Activated CD8-positive, alpha-beta memory T cell treated with anti-CD3 and anti-CD28 coated beads, Interleukin-2, amount 50 U/mL, for 4 hours (primary cell): ENCODE measurements around the gene ATP1A2.

Experiments used
- DNase-seq: peaks from one replicate; pipeline ENCODE4 v3.0.0-alpha.2; 2020

Gene ATP1A2

GRCh38 chr1:160085686-160086455 lies 29.7 kb upstream of the ATP1A2 start:
- DNase-seq, result peak; percentile 81

DNA sequence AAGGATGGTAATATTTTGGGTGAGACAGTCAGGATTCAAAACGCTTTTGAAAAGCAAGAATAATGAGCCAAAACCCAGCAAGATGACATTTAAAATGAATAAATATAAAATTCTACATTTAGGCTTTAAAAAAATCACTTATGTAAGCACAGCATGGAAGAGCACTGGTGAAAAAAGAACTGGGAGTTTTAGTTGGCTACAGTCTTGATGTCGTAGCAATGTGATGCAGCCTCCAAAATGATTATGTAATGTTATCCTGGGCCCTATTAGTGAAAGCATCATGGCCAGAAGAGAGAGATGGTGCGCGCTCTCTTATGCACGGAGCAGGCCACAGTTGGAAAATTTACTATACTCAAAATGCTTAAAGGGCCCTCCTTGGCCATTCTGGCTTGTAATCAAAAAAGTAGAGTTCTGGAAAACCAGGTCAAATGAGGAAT lies 29.1 kb upstream of the ATP1A2 start:
- DNase-seq, result no peak

- DNase-seq, result no peak
Measured at GRCh38 chr1:160087118-160087662, 28.4 kb upstream of the ATP1A2 start.

DNA sequence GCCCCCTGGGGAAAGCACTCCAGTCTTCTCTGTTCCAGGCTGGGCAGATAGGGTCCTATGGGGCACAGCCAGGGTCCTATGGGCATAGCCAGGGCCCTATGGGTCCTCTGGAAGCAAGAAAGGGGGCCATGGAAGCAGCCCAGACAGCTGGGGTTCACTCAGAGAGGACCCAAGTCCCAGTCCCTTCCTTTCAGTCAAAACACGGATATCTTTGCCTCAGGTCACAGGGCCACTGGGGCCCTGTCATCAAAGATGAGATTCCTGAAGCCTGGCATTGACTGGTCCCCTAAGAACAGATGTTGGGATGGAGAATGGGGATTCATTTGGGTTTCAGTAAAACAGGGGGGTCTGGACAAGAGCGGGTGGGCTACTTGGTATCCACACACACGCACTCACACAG lies 25.7 kb upstream of the ATP1A2 start:
- no peak for DNase-seq

DNA sequence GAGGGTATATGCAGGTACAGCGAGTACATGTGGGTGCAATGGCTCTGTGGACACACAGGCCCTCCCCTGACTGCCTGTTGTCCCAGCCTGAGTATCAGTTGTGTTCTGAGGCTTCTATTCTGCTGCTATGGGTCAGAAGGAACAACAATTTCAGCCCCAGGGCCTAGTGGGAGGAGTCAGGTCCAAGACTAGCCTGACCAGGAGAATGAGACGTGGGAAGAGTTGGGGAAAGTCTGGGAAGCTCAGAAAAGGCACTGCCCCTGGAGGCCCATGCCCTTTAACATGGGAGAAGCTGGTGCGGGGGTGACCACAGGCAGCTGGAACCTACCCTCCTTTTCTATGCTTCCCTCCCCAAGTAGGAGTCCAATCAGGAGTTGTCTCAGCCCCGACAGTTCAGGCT lies 24.8 kb upstream of the ATP1A2 start:
- no peak for DNase-seq

DNA sequence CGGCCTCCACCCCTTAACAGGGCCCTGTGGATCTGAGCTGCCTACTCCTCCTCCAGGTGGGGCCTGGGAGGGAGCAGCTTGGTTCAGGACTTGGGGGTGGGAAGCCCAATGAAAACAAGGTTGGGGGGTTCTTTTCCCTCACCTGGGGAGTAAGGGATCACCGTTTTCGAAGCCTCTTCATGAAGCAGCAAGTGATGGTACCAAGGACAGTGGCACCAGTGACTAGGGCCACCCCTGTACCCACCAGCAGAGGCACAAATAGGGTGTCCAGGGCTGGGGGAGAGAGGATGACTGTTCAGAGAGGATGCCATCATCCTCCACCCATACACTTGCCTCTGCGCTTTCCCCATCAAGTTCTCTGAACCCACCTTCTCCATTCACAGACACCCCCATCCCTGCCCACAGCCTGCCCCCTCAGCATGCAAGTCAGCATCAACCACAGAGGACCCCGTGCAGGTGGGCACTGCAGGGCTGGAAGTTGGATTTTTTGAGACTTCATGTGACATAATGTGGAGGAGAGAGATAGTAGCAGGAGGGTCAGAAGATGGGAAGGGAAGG lies 23.8 kb upstream of the ATP1A2 start:
- no peak for DNase-seq

- no peak for DNase-seq
Measured at GRCh38 chr1:160092366-160093068, 23.0 kb upstream of the ATP1A2 start.

DNA sequence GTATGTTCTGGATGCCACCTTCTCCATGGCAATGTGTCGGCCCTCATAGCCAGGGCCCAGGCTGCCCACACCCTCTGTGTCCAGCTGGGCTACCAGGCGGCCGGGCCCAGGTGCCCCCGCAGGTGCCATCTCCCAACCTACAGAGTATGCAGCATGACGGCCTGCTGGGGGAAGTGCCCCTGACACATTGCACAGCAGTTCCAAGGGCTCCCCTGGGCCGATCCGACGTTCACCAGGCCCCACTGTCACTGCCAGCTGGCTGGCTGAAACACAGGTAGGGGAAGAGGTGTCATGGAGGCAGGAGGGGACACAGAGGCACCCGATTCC lies 22.5 kb upstream of the ATP1A2 start:
- no peak for DNase-seq

DNA sequence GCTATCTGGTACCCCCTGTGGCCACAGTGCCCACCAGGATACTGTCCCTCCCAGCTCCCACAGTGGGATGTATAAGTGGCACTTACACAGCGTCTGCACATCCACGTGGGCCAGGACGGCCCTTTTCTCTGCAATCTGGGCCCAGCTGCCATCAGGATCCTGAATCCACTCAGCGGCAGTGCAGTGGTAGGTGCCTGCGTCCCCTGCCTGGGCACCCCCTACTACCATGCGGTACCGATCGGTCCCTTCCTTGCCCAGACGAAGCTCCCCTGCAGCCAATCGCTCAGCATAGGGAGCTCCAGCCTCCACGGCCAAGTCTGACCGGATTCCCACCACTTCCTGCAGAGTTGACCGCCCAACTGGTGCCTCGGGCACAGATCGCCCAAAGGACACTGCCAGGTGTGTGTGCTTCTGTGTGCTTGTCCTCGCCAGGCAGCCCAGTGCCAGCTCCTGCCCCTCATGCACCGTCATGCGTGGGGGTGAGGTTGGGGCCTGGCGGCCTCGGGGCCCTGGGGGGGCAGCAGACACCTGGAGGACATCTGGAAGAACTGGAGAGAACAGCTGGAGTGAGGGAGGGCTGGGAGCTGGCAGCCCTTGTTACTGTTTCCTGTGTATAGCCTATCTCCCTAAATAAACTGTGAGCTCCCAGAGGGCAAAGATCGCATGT lies 21.8 kb upstream of the ATP1A2 start:
- DNase-seq, result no peak

- no peak for DNase-seq
Measured at GRCh38 chr1:160094291-160094625, 21.3 kb upstream of the ATP1A2 start.

DNA sequence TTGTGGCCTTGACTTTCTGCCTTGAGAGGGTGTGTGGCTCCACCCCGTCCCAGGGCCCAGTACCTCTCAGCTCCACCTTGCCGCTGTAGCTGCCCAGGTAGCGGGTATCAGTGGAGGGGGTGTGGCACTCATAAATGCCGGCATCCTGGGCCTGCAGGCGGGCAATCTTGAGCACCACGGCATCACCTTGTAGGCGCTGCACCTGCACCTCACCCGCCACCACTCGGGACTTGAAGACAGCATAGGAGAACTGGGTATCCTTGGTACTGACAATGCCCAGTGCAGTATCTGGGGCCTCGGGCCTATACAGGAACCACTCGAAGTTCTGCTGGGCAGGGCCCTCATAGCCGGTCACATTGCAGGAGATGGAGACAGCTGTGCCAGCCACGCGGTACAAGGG lies 20.8 kb upstream of the ATP1A2 start:
- no peak for DNase-seq

DNA sequence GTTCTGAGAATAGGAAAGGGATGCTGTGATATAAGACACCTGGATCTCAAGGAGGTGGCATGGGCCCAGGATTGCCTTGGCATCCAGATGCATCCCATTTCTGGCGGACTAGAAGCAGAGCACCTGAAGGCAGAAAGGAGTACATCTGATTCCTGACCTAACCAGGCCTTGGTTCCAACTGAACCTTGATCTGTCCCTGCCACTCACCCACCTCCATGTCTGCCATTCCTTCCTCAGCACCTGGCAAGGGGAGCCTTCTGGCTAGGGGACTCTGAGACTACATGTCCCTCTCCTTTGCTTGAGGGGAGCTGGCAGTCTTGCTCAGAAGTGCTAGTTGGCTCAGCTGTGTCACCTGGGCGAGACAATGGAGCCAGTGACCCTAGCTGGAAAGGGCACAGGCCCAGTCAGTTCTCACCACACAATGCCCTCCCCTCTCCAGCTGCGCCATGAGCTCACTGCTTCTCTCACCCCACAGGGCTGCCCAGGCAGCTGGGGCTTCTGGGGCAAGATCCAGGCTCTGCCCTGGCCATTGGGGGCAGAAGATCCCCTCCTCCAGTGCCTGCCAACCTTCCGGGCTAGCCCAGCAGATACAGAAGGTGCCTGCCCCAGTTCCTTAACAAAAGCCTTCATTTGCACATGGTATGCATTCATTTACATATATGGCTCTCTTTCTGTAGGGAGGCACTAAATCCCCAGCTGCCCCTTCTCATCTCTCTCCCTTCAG lies 20.0 kb upstream of the ATP1A2 start:
- no peak for DNase-seq

- no peak for DNase-seq
Measured at GRCh38 chr1:160096274-160097116, 19.1 kb upstream of the ATP1A2 start.

GRCh38 chr1:160097151-160097910 lies 18.2 kb upstream of the ATP1A2 start:
- DNase-seq, result no peak

DNA sequence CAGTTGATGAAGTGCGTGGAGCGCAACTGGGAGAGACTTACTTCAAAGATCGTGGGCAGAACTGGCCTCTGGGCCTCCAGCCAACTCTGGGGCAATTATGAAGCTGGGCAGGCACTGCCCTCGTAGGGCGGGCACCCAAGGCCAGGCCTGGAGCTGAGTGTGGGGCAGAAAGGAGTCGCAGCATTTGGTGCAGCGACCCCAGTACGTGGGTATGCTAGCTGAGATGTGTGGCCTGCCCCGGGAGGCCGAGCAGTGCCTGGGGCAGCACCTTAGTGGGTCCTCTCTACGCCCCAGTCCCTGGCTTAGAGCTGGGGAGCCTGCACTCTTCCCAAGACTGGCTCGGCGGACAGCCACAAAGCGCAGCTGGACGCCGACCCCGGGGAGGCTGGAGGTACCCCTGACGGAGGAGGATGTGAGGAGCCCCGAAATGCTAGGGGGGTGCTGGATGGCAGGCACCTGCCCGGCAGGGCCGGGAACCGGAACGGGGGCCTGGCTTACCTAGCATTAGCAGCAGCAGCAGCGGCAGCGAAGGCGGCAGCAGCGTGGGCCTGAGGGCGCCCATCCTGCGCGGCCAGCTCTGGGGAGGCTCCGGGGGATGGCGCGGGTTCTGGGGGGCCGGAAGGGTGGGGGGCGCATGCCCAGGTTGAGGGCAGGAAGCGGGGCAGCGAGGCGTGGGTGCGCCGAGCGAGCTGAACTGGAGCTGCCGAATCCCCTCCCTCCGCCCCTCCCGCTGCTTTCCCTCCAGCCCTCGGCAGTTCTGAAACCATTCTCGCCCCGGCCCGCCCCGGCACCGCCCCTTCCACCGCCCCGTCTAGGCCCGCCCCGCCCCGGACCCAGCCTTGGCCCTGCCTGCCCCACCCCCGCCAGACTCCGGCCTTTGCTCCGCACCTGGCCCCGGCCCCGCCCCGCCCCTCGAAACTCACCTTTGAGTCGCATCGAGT lies 17.4 kb upstream of the ATP1A2 start, which contains the start of gene IGSF8:
Gene IGSF8 (minus strand): TSS at position 709 of the 941 bp plus-strand sequence. CDS start 147 bp downstream, at position 562.
- DNase-seq, result peak; percentile 91

- DNase-seq, result peak; percentile 99
Measured at GRCh38 chr1:160098852-160099561, 16.6 kb upstream of the ATP1A2 start.

DNA sequence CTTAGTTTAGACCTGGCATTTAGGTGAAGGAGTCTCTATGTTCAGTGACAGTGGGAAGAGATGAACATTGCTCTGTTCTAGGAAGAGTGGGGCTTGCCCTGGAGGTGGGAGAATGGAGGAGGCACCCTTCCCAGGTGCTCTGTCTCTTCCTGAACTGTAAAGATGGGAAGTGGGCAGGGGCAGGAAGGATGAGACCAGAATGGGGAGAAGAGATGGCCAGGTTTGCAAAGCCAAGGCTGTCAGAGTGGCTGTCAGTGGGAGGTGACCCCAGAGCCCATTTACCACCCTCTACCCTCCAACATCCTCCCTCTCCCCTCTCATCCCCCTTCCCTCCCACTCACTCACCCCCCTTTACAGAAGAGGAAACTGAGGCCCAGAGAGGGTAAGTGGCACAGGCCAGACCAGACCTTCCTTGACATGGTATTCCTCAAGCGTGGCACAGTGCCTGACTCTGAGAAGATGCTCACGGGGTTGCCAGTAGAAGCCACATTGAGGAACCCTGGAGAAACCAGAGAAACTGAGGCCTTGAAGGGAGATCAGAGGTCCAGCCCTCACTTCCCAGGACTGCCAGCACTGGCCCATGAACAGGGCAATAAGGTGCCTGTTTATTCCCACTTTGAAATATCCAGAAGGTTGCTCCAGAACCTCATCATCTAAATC lies 15.7 kb upstream of the ATP1A2 start:
- no peak for DNase-seq

DNA sequence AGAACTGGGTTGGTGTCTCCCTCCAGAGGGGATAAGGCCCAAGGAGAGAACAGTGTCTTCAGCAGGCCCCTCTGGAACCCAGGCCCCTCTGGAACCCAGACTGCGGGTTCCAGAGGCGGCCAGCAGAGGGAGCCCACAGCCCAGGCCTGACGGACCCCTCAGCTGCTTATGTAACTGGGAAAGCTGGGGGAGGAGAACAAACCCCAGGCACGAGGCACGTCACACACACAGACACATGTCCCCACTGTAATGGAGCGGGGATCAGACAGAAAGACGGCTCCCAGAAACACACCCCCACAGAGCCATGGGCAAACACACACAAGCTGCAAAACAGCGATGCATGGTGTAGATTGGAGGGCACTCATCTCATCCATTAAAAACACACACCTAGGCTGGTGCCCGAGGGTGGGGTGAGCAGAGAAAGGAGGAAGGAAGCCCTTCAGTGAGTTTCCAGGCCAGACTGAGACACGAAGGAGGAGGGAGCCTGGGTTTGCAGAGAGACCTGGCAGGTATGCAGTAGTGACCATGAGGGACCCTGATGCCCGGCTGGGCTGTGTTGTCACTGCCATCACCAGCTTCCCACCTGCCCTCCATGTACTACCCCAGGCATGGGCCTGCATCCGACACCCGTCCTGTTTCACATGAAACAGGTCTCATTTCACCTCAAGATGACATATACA lies 14.4 kb upstream of the ATP1A2 start:
- DNase-seq, result peak; percentile 80
